GM18858 (cell line): ENCODE measurements around the gene PTPRN2.
"Not testable (repeated sequence)": the region's sequence is repeated elsewhere in the genome, so short reads cannot be mapped to it uniquely, and the experiment has no call there.

ENCODE experiments used
- ATAC-seq: cut with Tn5 transposase; IDR thresholded peaks from one replicate; pipeline ENCODE4 v1.9.1; 2021; ENCODE audit not compliant: unreplicated experiment

PTPRN2 gene

DNA sequence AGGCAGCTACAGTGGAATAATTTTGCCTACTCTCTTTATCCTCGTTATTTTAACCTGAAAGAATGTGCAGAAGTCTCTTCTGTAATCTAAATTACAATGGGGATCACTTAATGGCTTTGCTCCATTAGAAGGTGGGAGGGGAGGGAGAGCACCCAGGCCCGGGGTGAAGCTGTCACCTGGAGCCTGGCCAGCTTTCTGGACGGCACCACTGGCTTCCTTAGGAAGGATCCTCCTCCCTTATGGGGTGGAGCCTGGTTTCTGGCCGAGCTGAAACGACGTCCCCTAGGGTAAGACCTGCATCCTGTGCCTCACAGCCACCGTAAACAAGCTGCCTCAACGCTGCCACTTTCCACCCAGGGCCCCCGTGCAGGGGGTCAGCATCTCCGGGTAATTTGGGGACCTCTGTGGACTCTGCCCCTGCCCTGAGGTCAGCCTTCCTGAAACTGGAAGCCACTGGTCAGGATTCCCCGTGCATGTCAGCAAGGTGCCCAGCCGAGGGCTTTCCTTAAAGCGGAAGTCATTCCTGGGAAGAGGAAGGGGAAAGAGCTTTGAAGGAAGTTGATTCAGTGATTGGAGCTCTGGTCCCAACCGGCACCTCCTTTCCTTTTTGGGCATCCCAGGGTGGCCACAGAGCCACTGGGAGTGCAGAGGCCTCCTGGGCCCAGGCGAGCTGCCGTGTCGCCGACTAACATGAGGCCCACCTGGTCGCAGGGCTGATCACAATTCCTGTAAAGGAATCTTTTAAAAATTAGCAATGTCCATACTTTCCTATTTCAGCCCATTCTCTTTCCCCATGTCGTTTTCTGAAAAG is 681.8 kb downstream of the PTPRN2 start:
- ATAC-seq, result no peak

DNA sequence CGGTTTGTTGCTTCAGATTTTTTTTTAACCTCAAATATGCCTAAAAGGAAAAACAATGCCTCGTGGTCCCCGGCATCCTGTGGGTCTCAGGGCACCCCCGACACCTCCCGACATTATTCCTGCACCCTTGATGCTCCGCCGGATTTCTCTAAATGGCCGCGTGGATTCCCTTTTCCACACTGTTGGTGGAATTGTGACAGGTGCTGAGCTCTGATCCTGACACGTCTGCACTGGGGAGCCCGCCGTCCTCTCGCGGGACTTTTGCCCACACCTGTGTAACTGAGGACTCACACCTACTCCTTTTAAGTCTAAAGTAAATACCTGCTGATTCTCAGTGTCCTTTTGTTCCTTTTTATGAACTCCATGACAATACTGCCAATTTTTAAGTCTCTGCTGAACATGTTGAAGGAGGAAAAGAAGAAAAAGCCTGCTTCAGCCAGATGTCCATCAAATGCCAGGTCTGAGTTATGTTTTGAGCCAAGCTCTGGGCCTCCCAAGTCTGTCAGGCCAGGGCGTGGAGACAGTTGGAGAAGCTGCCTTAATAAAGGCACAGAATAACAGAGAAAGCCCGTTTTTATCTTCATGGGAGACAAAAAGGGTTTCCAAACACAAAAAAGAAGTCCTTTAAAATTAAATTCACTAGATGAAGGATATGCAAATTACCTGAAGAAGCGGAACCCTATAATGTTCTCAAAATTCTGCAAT is 682.6 kb downstream of the PTPRN2 start:
- no peak for ATAC-seq

DNA sequence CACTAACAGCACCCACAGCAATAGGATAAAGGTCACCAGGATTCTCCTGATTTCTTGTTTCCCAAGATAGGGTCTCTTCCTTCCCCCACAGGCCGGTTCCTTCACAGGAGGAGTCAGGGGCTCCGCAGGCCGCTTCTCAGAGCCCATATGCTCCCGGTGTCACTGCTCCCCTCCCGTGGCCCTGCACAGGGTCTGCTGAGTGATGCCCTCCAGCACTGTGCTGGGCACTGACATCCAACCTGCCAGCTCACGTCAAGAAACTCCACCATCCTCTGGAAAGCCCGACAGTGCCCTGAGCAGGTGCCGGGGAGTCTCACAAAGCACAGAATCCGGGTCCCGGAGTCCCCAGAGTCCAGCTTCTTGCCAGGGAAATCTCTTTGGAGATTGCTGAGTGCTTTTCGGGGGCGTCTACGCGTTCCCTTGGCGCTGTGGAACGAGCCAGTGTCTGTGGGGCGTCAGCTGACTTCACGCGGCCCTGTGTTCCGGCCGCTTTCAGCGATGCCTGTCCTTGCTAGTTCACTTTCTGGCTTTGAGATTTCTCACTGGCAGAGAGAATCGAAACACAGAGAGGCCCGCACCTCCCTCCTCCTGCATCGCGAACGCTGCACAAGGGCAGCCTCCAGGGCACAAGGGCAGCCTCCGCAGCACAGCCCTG is 683.3 kb downstream of the PTPRN2 start:
- no peak for ATAC-seq

DNA sequence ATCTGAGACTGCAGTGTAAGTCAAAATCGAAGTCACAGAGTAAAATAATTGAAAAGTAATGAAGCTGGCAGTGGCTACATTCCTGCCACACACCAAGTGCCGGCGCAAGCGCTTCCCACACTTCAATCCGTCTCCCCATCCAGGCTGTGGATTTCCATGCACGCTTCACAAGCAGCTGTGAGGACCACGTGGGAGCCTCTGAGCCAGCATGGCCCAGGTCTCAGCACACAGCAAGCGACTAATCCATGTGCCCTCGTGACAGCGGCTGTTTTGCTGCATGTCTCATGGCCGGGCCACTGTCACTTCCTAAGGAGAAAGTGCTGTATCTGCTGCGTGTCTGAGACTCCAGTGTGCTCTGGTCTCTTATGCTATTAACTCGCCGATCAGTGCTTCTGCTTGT is 683.9 kb downstream of the PTPRN2 start:
- ATAC-seq, result no peak

DNA sequence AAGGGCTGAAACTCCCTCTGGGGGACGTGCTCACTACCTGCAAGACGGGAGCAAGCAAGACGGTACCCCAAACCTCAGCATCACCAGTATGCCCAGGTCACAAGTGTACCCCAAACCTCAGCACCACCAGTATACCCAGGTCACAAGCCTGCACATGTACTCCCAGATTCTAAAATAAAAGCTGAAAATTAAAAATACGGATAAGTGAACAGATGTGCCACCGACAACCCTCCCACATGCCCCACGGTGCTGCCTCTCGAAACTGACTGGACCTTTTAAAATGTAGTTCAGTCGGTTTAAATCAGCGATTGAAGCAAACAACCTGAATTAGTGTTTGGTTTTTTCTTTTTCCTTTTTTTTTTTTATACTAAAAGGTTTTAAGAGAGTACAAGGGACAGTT is 684.3 kb downstream of the PTPRN2 start:
- no peak for ATAC-seq

DNA sequence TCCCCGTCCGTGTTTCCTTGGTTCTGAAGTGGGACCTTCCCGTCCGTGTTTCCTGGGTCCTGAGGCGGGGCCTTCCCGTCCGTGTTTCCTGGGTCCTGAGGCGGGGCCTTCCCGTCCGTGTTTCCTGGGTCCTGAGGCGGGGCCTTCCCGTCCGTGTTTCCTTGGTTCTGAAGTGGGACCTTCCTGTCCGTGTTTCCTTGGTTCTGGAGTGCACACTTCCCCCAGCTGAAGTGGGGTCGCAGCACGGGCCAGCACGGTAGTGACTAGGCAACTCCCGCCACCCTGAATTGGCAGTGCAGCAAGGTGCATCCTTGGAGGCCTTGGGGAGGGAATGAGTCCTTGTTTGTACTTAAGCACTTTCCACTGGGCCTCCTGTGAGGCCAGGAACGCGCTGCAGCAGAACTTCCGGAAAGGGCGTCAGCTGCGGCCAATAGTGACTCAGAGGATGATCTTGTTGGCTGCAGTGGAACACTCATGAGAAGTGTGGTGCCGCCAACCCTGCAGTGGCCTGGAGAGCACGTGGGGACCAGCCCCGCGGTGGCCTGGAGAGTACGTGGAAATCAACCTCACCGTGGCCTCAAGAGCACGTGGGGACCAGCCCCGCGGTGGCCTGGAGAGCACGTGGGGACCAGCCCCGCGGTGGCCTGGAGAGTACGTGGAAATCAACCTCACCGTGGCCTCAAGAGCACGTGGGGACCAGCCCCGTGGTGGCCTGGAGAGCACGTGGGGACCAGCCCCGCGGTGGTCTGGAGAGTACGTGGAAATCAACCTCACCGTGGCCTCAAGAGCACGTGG is 685.6 kb downstream of the PTPRN2 start:
- not testable (repeated sequence) for ATAC-seq

DNA sequence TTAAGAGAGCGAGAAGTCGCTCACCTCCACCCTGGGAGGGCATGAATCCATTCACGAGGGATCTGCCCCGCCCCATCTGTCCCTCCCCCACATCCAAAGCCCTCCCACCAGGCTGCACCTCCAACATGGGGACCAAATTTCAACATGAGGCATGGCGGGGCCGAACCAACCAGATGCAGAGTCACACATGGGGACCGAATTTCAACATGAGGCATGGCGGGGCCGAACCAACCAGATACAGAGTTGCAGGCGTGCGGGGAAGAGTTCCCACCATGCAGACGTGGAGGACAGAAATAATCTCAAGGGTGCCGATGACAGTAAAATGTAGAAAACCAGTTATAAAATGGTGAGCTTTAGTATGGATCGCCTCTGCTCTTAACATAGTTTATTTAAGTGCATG is 686.5 kb downstream of the PTPRN2 start:
- no peak for ATAC-seq

DNA sequence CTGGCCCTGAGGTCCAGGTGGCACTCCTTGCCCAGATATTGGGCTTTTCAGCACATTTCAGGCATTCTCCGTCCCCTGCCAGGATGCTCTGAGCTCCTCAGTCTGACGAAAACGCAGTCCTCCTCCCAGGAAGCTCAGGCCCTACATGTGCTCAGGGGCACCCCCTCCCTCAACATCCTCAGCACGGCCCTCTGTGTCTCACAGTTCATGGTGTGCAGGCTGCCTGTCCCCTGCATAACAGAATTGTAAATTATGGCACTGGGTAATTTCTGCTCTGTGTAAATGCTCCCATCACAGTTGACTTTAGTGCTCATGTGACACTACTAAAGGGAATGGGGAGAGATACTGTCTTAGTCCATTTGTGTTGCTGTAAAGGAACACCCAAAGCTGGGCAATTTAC is 687.1 kb downstream of the PTPRN2 start:
- ATAC-seq, result no peak

DNA sequence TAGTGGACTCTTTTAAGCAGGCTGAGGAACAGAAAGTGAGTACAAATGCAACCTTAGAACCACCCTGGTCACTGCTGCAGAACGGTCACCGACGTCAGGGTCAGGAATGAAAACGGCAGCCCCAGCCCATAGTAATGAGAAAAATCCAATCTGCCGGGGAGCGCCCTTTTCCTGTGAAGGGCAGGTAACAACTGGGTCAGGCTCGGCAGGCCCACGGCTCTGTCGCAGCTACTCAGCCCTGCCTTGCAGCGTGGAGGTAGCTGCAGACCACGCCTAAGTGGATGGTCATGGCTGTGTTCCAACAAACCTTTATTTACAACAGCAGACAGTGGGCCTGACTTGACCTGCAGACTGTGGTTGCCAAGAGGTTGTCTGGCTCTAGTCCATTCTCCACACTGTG is 687.6 kb downstream of the PTPRN2 start:
- no peak for ATAC-seq

DNA sequence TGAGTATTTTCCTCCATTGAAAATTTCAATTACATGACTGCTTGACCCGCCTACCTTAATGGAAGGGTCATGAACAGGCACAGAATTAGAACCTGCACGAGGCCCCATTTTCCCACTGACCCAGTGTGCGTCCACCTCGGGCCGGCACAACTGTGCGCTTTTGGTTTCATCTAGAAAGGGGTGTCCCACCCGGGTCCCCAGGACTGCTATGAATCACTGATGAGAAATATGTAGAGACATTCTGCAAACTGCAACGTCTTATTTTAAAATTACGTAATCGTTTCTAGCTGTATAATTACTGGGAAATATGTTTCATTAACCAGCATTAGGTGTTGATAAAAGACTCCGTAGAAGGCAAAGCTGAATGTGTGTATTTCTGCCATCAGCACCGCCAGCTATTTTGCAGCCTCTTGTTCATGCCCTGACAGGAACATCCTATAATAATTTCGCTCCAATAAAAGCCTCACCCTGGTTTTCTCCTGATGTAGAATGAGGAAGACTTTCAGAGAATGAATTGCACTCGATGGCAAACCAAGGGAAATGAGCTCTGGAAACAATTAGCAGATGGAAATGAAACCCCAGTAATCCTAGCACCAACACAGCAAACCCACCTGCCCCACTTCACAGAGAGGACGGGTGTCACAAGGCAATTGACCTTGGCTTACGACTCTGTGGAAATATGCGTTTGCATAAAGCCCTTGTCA is 688.7 kb downstream of the PTPRN2 start:
- no peak for ATAC-seq

DNA sequence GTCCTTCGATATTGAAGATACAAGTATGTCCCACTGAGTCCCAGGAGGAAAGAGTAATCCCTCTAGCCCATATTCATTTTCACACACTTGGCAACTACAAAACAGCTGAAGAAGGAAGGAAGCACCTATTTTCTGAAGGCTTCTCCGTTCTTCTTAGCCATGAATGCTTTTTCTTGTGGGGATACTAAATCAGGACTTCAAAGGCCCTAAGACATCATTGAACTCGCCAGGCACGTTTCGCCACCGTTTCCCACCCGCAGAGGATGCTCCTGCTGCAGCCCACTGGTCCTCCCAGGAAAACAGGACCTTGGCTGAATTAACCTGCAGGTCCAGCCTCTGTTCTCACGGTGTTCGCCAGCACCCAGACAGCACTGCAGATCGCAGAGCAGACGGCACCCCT is 689.4 kb downstream of the PTPRN2 start:
- ATAC-seq, result no peak

DNA sequence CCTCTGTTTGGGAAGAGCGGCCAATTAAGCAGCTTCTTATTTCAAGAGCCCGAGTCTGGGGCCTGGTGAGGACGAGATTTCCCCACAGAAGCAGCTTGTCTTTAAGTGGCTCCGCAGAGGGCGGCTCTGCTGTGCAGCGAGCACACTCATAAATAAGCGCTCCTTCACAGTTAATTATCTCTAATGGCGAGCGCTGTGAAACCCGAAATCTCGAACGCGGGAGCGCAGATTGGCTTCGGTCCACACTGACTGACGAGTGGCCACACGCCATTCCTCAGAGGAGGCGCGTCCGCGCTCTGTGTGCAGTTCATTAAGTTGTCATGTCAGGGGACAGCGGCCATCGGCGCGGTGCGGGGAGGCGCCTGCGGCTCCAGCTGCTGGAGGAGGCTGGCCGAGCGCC is 689.9 kb downstream of the PTPRN2 start:
- ATAC-seq, result no peak

DNA sequence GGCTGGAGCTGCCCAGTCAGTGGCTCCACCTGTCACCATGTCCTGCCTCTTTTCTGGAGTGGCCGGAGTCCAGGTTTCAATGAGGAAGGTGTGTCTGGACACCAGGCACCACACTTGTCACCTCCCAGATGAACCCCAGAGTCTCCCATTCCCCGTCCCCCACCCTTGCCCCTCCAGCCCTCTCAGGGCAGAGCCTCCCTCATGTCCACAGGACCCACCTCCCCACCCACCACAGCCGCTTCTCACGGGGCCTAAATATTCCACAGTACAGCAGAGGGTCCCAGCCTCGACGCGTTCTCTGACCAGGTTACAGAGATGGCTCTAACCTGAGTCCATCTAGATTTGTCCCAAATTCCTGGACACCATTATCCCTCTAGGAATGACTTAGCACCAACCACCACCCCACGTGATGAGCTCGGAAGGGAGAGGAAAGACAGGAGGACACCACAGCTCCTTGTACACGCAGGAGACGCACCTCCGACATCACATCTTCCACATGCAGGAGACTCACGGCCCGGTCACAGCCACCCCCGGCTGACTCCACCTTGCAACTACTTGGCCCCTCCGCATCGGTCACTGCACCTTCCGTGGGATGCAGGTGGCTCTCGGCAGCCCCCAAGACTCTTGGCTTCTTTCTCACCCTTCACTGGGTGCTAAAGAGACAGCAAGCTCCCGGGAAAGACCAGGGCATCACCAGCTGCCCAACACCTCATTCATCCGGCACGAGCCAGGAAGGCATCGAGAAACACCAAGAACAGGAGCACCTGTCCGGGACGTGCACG is 690.7 kb downstream of the PTPRN2 start:
- ATAC-seq, result no peak

DNA sequence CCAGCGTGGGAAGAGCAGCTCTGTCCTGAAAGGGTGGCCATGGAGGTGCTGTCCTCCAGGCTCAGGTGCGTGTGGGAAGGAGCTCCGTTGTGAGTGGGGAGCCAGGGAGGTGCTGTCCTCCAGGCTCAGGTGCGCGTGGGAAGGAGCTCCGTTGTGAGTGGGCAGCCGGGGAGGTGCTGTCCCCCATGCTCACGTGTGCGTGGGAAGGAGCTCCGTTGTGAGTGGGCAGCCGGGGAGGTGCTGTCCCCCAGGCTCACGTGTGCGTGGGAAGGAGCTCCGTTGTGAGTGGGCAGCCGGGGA is 691.3 kb downstream of the PTPRN2 start:
- not testable (repeated sequence) for ATAC-seq

DNA sequence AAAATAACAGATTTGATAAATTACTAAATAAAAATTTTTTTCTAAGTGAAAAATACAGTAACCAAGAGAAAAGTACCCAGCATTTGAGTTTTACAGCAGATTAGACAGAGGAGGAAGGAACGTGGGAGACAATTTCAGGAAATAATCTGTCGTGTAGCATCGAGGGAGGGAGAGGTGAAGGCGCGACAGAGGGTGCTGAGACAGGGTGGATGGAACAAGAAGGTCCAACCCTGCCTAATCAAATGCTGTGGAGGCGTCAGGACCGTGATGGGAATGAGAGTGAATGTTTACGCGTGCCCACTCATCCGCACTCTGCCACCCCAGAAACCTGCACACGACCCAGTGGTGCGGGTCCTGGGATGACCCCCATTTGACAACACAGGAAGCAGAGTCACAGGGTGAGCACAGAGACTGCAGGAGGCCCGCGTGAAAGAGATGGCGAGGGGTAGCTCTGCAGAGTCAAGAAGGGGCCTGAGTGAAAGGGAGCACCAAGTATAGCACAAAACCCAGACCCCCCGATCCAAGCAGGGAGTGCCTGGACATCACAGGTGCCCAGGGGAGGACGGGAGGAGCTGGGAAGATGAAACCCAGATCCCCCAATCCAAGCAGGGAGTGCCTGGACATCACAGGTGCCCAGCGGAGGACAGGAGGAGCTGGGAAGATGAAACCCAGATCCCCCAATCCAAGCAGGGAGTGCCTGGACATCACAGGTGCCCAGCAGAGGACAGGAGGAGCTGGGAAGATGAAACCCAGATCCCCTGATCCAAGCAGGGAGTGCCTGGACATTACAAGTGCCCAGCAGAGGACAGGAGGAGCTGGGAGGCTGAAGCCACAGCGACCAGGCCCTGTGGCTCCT is 691.9 kb downstream of the PTPRN2 start:
- ATAC-seq, result no peak

DNA sequence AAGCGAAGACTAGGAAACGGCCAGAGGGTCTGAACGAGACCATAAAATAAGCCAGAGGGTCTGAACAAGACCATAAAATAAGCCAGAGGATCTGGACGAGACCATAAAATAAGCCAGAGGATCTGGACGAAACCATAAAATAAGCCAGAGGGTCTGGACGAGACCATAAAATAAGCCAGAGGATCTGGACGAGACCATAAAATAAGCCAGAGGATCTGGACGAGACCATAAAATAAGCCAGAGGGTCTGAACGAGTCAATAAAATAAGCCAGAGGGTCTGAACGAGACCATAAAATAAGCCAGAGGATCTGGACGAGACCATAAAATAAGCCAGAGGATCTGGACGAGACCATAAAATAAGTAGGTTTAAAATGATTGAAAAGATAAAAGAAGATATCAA is 692.5 kb downstream of the PTPRN2 start:
- ATAC-seq, result not testable (repeated sequence)

DNA sequence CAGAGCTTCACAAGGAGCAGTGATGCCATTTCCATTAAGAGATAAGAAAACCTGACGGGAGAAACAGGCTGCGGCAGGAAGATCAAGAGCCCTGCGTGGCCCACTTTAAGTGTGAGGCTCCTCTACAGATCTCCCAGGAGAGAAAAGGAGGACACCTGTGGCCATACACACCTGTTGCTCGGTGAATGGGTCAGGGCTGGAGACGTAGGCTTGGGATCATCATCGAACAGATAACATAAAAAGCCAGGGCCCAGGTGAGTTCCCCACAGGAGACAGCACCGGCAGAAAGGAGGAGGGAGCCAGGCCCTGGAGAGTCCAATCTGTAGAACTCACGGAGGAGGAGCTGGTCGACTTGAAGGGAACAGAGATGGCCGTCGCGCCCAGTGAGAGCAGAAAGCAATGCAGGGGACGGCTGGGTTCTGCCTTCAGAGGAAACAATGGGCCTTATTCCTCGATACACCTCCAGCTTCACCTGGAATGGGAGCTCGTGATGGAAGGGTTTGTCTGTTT is 694.0 kb downstream of the PTPRN2 start:
- ATAC-seq, result no peak

DNA sequence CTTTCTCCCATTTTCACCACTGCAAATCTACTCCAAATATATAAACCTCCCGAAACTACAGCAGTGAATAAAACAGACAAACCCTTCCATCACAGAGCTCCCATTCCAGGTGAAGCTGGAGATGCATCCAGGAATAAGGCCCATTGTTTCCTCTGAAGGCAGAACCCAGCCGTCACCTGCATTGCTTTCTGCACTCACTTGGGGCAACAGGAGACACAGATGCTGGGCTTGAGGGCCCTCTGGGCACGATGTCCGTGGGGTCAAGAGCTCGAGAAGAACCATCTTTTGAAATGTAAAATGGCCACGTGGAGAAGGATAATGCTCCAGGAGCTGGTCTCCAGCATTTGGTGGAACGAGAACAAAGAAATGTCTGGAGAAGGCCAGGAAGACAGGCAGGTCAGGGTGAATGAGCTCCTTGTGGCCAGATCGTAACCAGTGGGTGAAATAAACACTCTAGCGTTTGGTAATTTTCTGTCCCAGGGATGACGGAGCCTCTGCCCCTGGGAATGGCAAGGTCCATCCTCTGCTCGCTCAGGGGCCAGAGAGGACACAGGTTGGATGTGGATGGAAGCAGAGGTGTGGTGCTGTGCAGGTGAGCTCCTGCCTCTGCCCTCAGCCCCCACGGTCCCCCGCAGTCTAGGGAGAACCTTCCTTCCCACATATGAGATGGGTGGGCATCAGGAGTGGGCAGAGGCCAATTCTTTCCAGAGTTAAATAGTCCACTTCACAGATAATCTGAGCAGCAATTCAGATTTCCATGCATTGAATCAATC is 694.7 kb downstream of the PTPRN2 start:
- ATAC-seq, result no peak
